Karpas-422 (cell line): ENCODE results near the gene PHLDA2. TPM values are rescaled to one million over a fixed set of nuclear protein-coding genes. Genes with fewer than 3 reads are reported as not detected.

Experiments used
- DNase-seq: peaks from one replicate; pipeline ENCODE4 v3.0.0-alpha.2; 2015
- H2AFZ ChIP-seq: fragments of 200-600 bp; sonication (generic); 2 replicates; pipeline ENCODE4 v1.6.1; 2014; ENCODE audit warnings: antibody characterized with exemption, low read length, mixed read lengths
- H3K27ac ChIP-seq: fragments of 200-600 bp; sonication (generic); 2 replicates; pipeline ENCODE4 v1.5.1; 2014; ENCODE audit warnings: mild to moderate bottlenecking, low read length, moderate library complexity
- H3K27me3 ChIP-seq: fragments of 200-600 bp; sonication (generic); 2 replicates; pipeline ENCODE4 v1.6.1; 2014; ENCODE audit warnings: low read length, mixed read lengths
- H3K36me3 ChIP-seq: fragments of 200-600 bp; sonication (generic); 2 replicates; pipeline ENCODE4 v1.6.1; 2014; ENCODE audit warnings: low read length, mixed read lengths; ENCODE audit not compliant: insufficient read depth
- H3K4me1 ChIP-seq: fragments of 200-600 bp; sonication (generic); 2 replicates; pipeline ENCODE4 v1.6.1; 2014; ENCODE audit warnings: mild to moderate bottlenecking, low read length, mixed read lengths
- H3K4me2 ChIP-seq: fragments of 200-600 bp; sonication (generic); 2 replicates; pipeline ENCODE4 v1.6.1; 2014; ENCODE audit warnings: low read length, low read depth, mild to moderate bottlenecking; ENCODE audit not compliant: poor library complexity, severe bottlenecking
- H3K4me3 ChIP-seq: fragments of 200-600 bp; sonication (generic); 2 replicates; pipeline ENCODE4 v1.5.1; 2014; ENCODE audit warnings: mild to moderate bottlenecking, antibody characterized with exemption, low read length, mixed read lengths
- H3K79me2 ChIP-seq: fragments of 200-600 bp; sonication (generic); 2 replicates; pipeline ENCODE4 v1.6.1; 2014; ENCODE audit warnings: mild to moderate bottlenecking, low read length, mixed read lengths
- H3K9ac ChIP-seq: fragments of 200-600 bp; sonication (generic); 2 replicates; pipeline ENCODE4 v1.6.0; 2014; ENCODE audit warnings: low read length
- H3K9me2 ChIP-seq: fragments of 200-600 bp; sonication (generic), shearing (Covaris generic); replicated peaks from 2 replicates; pipeline ENCODE4 v1.6.0; 2014; ENCODE audit warnings: mild to moderate bottlenecking, low read length, moderate library complexity; ENCODE audit not compliant: insufficient read depth
- H3K9me3 ChIP-seq: fragments of 300-700, 200-600 bp; sonication (generic); 2 replicates; pipeline ENCODE4 v1.6.1; 2014; ENCODE audit warnings: low read length, mixed read lengths
- H4K20me1 ChIP-seq: fragments of 200-600 bp; sonication (generic); 2 replicates; pipeline ENCODE4 v1.6.1; 2014; ENCODE audit warnings: mild to moderate bottlenecking, antibody characterized with exemption, low read length, low read depth; ENCODE audit not compliant: insufficient read depth
- total RNA-seq: library from RNA; depleted of rRNA; stranded (reverse); fragments of >200 nt; shearing (Covaris generic); gene quantifications from 2 replicates; pipeline ENCODE4 v1.2.3, GENCODE V29; 2014; ENCODE audit warnings: low replicate concordance

The PHLDA2 gene
- total RNA-seq, 1 experiment from 2014 or later = not detected

DNA sequence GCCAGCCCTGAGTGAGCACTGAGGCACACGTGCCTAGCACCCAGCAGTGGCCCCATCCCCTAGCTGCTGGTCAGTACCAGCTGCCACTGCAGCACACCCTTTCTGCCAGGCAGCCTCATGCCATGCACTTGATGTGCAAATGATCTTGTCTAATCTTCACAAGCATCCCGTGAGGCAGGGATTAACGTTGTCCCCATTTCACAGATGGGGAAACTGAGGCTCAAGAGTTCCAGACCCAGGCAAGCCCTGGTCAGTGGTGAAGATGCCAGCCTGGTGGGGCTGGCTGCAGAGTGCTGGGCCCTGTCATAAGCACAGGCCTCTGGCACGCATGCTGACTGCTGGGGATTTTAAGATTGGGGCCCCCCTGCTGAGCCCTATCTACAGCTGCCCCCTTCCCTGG is 35.3 kb downstream of the PHLDA2 start:
- H3K9me2 ChIP-seq = no peaks in the 10 kb centered on the region
- H3K36me3 ChIP-seq = no peaks in the 10 kb centered on the region
- H3K27me3 ChIP-seq = no peaks in the 10 kb centered on the region
- H3K4me1 ChIP-seq = peaks cover 3% of the 10 kb centered on the region; the same call in 1 of the 2 replicates
- no peak overlapping the region for H3K4me3 ChIP-seq
- no peak overlapping the region for H3K4me2 ChIP-seq
- no peak overlapping the region for H3K9ac ChIP-seq
- H3K9me3 ChIP-seq = no peaks in the 10 kb centered on the region
- H2AFZ ChIP-seq = no peak overlapping the region
- no peaks in the 10 kb centered on the region for H4K20me1 ChIP-seq
- DNase-seq = no peak
- no peak overlapping the region for H3K27ac ChIP-seq
- no peaks in the 10 kb centered on the region for H3K79me2 ChIP-seq

DNA sequence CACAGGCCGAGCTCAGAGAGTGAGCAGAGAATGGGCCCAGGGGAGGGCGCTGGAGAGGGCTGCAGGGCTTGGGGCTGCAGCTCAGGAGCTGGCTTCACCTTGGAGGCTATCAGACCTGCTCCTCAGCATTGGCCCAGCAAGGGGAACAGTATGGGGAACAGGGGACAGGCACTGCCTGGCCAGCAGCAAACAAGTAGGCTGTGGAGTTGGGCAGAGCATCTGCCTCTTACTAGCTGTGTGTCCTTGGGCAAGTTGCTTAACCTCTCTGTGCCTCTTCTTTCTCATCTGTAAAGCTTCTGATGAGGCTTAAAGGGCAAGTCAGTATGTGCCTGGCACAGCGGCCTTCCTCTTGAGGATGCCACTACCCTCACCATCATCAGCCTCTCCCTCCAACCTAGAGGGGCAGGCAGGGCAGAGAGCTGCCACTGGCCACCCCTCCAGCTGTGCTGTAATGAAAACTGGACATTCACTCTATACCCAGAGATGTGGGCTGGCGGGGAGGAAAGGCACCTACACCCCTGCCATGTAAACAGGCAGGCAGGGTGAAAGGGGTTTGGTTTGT is 36.2 kb downstream of the PHLDA2 start:
- peak; percentile 67 for DNase-seq
- Histone ChIP-seq H3K4me2 (no peak overlapping the region), H4K20me1 (no peaks in the 10 kb centered on the region), H3K79me2 (no peaks in the 10 kb centered on the region), H3K4me1 (peaks cover 3% of the 10 kb centered on the region; the same call in 1 of the 2 replicates), H3K4me3 (no peak overlapping the region; the same call in 1 of the 2 replicates), H3K27ac (no peak overlapping the region), H3K36me3 (no peaks in the 10 kb centered on the region), H3K9me3 (no peaks in the 10 kb centered on the region), H3K27me3 (no peaks in the 10 kb centered on the region), H3K9ac (peak overlapping the region; percentile 34; the same call in 1 of the 2 replicates), H3K9me2 (no peaks in the 10 kb centered on the region), H2AFZ (no peak overlapping the region)

DNA sequence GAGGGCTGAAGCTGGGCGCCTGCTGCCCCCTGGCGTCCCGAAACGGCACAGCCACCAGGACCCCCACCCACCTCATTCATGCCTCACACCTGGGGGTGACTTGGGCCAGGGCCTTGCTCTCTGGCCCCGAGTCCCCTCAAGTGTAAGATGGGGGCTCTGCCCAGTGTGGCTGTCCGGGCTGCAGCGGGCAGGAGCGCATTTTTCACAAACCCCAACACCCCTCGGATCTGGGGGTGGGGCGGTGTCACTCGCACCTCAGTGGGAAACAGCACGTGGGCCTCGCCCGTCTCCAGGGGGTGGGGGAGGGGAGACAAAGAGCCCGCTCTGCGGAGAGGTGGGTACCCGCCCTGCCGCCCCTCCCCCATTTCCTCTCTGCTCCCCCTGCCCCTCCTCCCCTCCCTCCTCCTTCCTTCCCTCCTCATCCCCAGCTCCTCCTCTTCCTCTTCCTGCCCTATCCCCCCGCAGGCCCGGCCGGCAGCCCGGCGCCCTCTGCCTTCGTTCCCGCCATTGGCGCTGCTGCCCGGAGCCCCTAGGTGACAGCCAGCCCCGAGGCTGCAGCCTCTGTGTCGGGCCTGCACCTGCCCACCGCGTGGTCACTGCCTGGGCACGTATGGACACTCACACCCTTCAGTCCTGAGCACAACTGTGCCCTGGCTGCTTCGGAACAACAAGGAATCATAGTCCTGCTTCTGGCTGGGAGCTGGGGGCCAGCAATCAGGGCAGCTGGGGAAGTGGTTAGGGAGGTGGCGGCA is 36.8 kb downstream of the PHLDA2 start:
- Histone ChIP-seq H3K79me2 (no peaks in the 10 kb centered on the region), H3K9me3 (no peaks in the 10 kb centered on the region), H3K9me2 (no peaks in the 10 kb centered on the region), H3K4me2 (peak overlapping the region; percentile 40), H3K36me3 (no peaks in the 10 kb centered on the region), H3K4me3 (peak overlapping the region; percentile 34; the same call in 1 of the 2 replicates), H3K27ac (no peak overlapping the region), H3K27me3 (no peaks in the 10 kb centered on the region), H3K4me1 (peaks cover 3% of the 10 kb centered on the region; the same call in 1 of the 2 replicates), H3K9ac (peak overlapping the region; percentile 34; the same call in 1 of the 2 replicates), H2AFZ (no peak overlapping the region), H4K20me1 (no peaks in the 10 kb centered on the region)
- peak; percentile 76 for DNase-seq

DNA sequence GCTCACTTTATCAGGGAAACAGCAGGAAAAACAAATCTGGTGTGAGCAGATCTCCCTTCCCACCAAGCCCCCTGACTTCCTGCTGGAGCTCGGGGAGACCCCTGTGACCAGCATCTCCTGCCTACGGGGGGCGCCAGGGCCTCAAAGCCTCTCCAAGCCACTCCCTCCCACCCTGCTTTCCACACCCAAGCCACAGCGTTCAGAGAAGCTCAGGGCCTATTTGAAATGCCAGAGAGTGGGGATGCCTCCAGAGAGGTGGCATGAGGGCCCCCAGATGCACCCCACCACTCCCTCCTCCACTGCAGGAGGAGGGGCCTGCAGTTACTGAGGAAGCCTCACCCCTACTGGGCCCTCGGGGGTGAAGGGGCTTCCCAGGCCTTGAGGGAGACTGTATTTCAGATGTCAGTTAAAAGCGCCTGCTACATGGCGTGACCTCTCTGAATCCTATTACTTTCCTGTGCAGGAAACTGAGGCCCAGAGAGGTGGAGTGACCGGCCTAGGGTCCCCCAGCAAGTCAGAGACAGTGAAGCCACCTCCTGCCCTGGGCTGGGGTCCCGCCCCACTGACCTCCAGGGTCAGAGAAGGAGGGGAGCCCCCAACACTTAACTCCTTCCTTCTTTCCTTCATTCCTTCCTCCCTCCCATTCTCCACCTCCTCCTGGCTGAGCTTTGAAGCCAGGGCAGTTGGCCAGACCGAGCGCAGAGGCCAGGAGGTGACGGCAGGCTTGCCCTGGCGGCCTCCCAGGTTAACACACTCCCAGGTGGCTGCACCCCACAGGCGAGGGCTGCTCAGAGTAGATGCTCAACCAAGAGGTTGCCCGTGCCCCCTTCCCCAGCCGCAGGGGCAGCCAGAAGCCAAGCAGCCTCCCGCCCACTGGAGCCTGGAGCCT is 37.6 kb downstream of the PHLDA2 start:
- Histone ChIP-seq H3K27me3 (no peaks in the 10 kb centered on the region), H3K27ac (no peak overlapping the region), H2AFZ (no peak overlapping the region), H3K9me2 (no peaks in the 10 kb centered on the region), H3K4me2 (no peak overlapping the region), H3K79me2 (no peaks in the 10 kb centered on the region), H3K4me1 (peaks cover 3% of the 10 kb centered on the region; the same call in 1 of the 2 replicates), H3K9me3 (no peaks in the 10 kb centered on the region), H3K4me3 (no peak overlapping the region), H3K36me3 (no peaks in the 10 kb centered on the region), H4K20me1 (no peaks in the 10 kb centered on the region), H3K9ac (no peak overlapping the region)
- no peak for DNase-seq

DNA sequence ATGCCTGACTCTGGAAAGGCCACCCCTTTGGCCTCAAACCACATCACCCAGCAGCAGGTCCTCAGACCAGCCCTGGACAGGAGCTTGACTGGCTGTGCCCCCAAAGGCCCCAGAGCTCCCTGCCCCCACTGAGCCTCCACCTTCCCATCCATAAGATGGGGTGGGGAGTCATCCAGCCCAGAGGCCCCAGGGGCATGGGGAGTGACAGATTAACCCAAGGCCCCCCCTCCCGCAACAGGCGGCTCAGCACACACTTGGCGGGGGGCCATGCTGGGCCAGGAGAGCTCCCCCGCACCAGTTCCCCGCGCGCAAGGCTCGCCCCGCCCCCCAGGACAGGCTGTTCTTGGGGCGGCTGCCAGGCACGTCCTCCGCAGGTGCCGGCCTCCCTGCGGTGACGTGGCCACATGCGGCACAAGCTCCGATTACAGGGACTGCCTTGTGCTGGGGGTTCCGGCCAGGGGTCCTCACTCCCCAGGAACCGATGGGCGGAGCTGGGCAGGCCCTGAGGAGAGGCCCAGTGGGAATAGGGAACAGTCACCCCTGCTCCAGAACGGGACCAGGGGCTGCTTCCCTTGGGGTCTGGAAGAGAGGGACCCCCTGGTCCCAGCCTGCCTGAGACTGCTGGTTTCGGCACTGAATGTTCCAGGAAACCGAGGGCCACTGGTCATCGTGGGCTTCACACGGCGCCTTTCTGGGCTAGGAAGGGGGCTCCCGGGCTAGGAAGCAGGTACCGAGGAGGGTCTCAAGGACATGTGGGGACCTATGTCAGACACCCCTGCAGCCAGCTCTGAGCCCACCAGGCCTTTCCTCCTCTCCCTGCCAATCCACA is 38.5 kb downstream of the PHLDA2 start:
- Histone ChIP-seq H3K9me2 (no peaks in the 10 kb centered on the region), H4K20me1 (no peaks in the 10 kb centered on the region), H2AFZ (no peak overlapping the region), H3K79me2 (no peaks in the 10 kb centered on the region), H3K9me3 (no peaks in the 10 kb centered on the region), H3K36me3 (no peaks in the 10 kb centered on the region), H3K4me2 (no peak overlapping the region), H3K4me1 (peaks cover 3% of the 10 kb centered on the region; the same call in 1 of the 2 replicates), H3K9ac (no peak overlapping the region), H3K27ac (no peak overlapping the region), H3K4me3 (no peak overlapping the region), H3K27me3 (no peaks in the 10 kb centered on the region)
- no peak for DNase-seq

DNA sequence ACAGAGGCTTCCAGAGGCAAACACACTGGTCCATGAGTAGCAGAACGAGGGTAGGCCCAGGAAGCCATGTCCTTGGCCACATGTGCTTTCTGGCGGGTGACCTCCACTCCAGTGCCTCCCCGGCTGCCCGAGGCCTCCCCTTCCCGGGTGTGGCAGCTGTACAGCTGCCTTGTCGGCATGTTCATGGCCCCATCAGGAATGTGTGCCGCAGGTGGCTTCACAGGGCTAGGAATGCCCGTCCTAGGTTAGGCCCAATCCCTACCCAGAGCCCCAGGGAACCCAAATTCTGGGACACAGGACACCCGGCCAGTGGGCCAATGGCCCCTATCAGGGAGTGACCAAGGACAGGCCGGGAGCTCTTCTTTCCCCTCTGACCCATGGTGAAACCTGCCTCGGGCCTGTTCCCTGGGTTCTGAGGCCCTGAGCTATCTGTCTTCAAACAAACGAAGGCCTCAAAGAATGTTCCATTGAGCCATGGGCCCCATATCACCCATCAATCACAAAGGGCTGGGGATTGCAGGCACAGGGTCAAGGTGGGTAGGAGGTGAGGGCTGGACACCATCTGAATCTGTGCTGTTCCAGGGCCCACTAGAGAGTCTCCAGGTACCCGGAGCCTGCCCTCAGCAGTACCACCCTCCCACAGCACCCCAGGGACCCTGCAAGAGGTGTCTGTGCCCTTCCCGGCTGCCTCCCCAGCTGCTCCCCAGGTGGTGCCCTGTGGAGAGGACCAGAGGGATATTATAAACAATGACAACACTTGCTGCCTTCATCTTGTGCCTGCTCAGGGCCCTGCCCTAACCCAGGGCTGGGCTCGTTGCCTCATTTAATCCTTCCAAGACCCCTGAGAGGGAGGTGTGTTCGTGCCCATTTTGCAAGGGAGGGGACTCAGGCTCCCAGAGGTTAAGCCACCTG is 39.6 kb downstream of the PHLDA2 start:
- Histone ChIP-seq H3K27me3 (no peaks in the 10 kb centered on the region), H3K4me1 (peaks cover 3% of the 10 kb centered on the region; the same call in 1 of the 2 replicates), H3K36me3 (no peaks in the 10 kb centered on the region), H2AFZ (no peak overlapping the region), H3K4me2 (no peak overlapping the region), H3K9me2 (no peaks in the 10 kb centered on the region), H3K79me2 (no peaks in the 10 kb centered on the region), H4K20me1 (no peaks in the 10 kb centered on the region), H3K9ac (no peak overlapping the region), H3K4me3 (no peak overlapping the region), H3K9me3 (no peaks in the 10 kb centered on the region), H3K27ac (no peak overlapping the region)
- DNase-seq = no peak
